ENCODE measurements around the gene DRG2.
A peak's percentile ranks its signal among the peaks of the same experiment; 100 is the strongest.

Gene DRG2

GRCh38 chr17:18139092-18139491, 51.3 kb downstream of the DRG2 start:
- in situ Hi-C loops (cut with HindIII; ENCODE audit: low pct_ligation_motif_present, low sequenced_read_pairs) = no loop called here
- Histone ChIP-seq H3K27me3 (replicated peaks) (no peaks in the 10 kb centered on the region), H3K27ac (no peak overlapping the region), H3K4me3 (ENCODE audit: low read depth, low read length) (no peak overlapping the region), H3K36me3 (replicated peaks) (no peaks in the 10 kb centered on the region)
- no peak for TF ChIP-seq CTCF (IDR thresholded peaks at IDR 0.05; ENCODE audit: low read depth, low read length, missing control alignments)
- no peak for DNase-seq

- Histone ChIP-seq H3K27me3 (replicated peaks) (no peaks in the 10 kb centered on the region), H3K36me3 (replicated peaks) (no peaks in the 10 kb centered on the region), H3K4me3 (ENCODE audit: low read depth, low read length) (no peak overlapping the region), H3K27ac (no peak overlapping the region)
- DNase-seq = no peak
- in situ Hi-C loops (cut with HindIII; ENCODE audit: low pct_ligation_motif_present, low sequenced_read_pairs) = no loop called here
- TF ChIP-seq CTCF (IDR thresholded peaks at IDR 0.05; ENCODE audit: low read depth, low read length, missing control alignments) = no peak
Observed at GRCh38 chr17:18139498-18139897, 51.8 kb downstream of the DRG2 start.

GRCh38 chr17:18139949-18140348, 52.2 kb downstream of the DRG2 start:
- H3K27ac ChIP-seq = no peak overlapping the region
- no peaks in the 10 kb centered on the region for H3K27me3 ChIP-seq (replicated peaks)
- peak; percentile 57 for TF ChIP-seq CTCF (IDR thresholded peaks at IDR 0.05; ENCODE audit: low read depth, low read length, missing control alignments)
- H3K4me3 ChIP-seq (ENCODE audit: low read depth, low read length) = no peak overlapping the region
- no peaks in the 10 kb centered on the region for H3K36me3 ChIP-seq (replicated peaks)
- DNase-seq = no peak
- in situ Hi-C loops (cut with HindIII; ENCODE audit: low pct_ligation_motif_present, low sequenced_read_pairs) = no loop called here

GRCh38 chr17:18140648-18141047, 52.9 kb downstream of the DRG2 start:
- in situ Hi-C loops (cut with HindIII; ENCODE audit: low pct_ligation_motif_present, low sequenced_read_pairs) = no loop called here
- no peak for DNase-seq
- H3K4me3 ChIP-seq (ENCODE audit: low read depth, low read length) = no peak overlapping the region
- no peaks in the 10 kb centered on the region for H3K36me3 ChIP-seq (replicated peaks)
- H3K27ac ChIP-seq = no peak overlapping the region
- no peak for TF ChIP-seq CTCF (IDR thresholded peaks at IDR 0.05; ENCODE audit: low read depth, low read length, missing control alignments)
- no peaks in the 10 kb centered on the region for H3K27me3 ChIP-seq (replicated peaks)

- peak; percentile 49 for TF ChIP-seq CTCF (IDR thresholded peaks at IDR 0.05; ENCODE audit: low read depth, low read length, missing control alignments)
- Histone ChIP-seq H3K4me3 (ENCODE audit: low read depth, low read length) (no peak overlapping the region), H3K27me3 (replicated peaks) (no peaks in the 10 kb centered on the region), H3K36me3 (replicated peaks) (no peaks in the 10 kb centered on the region), H3K27ac (no peak overlapping the region)
- in situ Hi-C loops (cut with HindIII; ENCODE audit: low pct_ligation_motif_present, low sequenced_read_pairs) = no loop called here
- peak; percentile 53 for DNase-seq
Observed at GRCh38 chr17:18141210-18141803, 53.6 kb downstream of the DRG2 start.

GRCh38 chr17:18142417-18142816, 54.7 kb downstream of the DRG2 start:
- TF ChIP-seq CTCF (IDR thresholded peaks at IDR 0.05; ENCODE audit: low read depth, low read length, missing control alignments) = no peak
- Histone ChIP-seq H3K4me3 (ENCODE audit: low read depth, low read length) (no peak overlapping the region), H3K27me3 (replicated peaks) (no peaks in the 10 kb centered on the region), H3K27ac (no peak overlapping the region), H3K36me3 (replicated peaks) (no peaks in the 10 kb centered on the region)
- in situ Hi-C loops (cut with HindIII; ENCODE audit: low pct_ligation_motif_present, low sequenced_read_pairs) = no loop called here
- no peak for DNase-seq
